ENCODE measurements around the gene CSF2. TPM values are rescaled to one million over a fixed set of nuclear protein-coding genes. Genes with fewer than 3 reads are reported as not detected.

Gene CSF2
- total and polyA plus RNA-seq, 12 donors = not detected

DNA sequence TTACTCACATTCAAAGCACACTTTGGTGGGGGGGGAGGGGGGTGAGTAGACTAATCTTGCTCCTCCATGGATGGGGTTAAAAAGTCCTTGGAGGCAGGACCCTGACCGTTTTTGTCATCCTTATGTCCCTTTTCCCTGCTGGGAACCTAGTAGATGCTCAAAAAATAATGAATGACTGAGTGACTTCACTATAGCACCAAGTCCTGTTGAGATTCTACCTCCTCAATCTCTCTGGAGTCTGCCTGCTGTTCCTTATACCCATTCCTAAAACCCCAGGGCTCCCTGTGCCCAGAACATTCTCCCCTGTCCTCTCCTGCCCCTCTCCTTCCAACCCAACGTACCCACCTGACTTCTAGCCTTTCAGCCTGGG is 2.3 kb upstream of the CSF2 start:
- Histone ChIP-seq H3K27ac (no peak overlapping the region), H3K4me3 (no peak overlapping the region), H3K9me3 (no peaks in the 10 kb centered on the region), H3K27me3 (no peaks in the 10 kb centered on the region), H3K36me3 (no peaks in the 10 kb centered on the region), H3K4me1 (peaks cover 0 to 8% (median 0%) of the 10 kb centered on the region in 9 donors)
- ATAC-seq (no peak), DNase-seq (no peak)
- intact Hi-C loops (cut with DNase I) = no loop called here
- TF ChIP-seq, protein P1, sequence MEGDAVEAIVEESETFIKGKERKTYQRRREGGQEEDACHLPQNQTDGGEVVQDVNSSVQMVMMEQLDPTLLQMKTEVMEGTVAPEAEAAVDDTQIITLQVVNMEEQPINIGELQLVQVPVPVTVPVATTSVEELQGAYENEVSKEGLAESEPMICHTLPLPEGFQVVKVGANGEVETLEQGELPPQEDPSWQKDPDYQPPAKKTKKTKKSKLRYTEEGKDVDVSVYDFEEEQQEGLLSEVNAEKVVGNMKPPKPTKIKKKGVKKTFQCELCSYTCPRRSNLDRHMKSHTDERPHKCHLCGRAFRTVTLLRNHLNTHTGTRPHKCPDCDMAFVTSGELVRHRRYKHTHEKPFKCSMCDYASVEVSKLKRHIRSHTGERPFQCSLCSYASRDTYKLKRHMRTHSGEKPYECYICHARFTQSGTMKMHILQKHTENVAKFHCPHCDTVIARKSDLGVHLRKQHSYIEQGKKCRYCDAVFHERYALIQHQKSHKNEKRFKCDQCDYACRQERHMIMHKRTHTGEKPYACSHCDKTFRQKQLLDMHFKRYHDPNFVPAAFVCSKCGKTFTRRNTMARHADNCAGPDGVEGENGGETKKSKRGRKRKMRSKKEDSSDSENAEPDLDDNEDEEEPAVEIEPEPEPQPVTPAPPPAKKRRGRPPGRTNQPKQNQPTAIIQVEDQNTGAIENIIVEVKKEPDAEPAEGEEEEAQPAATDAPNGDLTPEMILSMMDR (IDR thresholded peaks at IDR 0.05) = no peak
- WGBS, 2 donors = 78 to 88% methylated on average over 2 of the region's 2 CpGs

DNA sequence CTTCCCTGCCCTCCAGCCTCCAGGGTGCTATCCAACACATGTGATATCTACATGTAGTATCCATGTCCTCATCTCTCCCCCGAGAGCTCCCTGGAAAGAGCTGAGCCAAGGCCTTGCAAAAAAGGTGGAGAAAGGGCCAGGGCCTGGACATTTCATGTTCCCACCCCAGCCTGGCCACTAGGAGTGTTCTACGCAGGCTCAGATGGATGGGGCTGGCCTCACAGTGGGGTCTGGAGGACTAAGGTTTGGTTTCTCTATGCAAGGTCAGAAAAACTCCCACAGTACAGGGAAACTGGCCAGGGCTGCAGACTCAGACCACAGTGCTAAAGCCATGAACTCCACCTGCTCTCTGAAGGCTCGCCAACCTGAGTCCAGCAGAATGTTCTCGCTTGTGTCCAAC is 1.5 kb upstream of the CSF2 start:
- Histone ChIP-seq H3K9me3 (no peaks in the 10 kb centered on the region), H3K27me3 (no peaks in the 10 kb centered on the region), H3K4me3 (no peak overlapping the region), H3K27ac (no peak overlapping the region), H3K36me3 (no peaks in the 10 kb centered on the region), H3K4me1 (peaks cover 0 to 8% (median 0%) of the 10 kb centered on the region in 9 donors)
- 92 to 95% methylated on average over 4 of the region's 4 CpGs for WGBS, 2 donors
- no peak for ATAC-seq
- TF ChIP-seq, protein P1 (IDR thresholded peaks at IDR 0.05) = no peak
- DNase-seq = no peak
- intact Hi-C loops (cut with DNase I) = no loop called here

DNA sequence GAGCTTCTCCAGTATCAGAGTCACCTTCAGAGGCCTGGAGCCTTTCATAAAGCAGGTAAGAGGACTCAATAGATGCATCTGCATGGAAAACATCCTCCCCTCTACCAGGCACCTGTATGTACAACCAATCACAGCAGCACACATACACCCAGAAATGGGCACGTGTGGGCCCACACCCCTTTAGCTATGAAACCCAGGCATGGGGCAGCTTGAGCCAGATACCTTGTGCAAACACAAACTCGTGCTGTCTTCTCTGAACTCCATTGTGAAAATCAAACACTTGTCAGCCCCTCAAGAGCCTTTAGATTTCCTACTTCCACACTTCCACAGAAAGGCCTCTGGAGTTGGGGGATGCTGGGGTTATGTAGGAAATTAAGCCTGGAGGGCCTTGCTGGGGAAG is 1.1 kb upstream of the CSF2 start:
- Histone ChIP-seq H3K36me3 (no peaks in the 10 kb centered on the region), H3K9me3 (no peaks in the 10 kb centered on the region), H3K27ac (no peak overlapping the region), H3K4me3 (no peak overlapping the region), H3K27me3 (no peaks in the 10 kb centered on the region), H3K4me1 (peaks cover 0 to 8% (median 0%) of the 10 kb centered on the region in 9 donors)
- intact Hi-C loops (cut with DNase I) = no loop called here
- no peak for ATAC-seq
- WGBS, 2 donors = 90 to 91% methylated on average over 2 of the region's 2 CpGs
- no peak for DNase-seq
- TF ChIP-seq, protein P1 (IDR thresholded peaks at IDR 0.05) = no peak

DNA sequence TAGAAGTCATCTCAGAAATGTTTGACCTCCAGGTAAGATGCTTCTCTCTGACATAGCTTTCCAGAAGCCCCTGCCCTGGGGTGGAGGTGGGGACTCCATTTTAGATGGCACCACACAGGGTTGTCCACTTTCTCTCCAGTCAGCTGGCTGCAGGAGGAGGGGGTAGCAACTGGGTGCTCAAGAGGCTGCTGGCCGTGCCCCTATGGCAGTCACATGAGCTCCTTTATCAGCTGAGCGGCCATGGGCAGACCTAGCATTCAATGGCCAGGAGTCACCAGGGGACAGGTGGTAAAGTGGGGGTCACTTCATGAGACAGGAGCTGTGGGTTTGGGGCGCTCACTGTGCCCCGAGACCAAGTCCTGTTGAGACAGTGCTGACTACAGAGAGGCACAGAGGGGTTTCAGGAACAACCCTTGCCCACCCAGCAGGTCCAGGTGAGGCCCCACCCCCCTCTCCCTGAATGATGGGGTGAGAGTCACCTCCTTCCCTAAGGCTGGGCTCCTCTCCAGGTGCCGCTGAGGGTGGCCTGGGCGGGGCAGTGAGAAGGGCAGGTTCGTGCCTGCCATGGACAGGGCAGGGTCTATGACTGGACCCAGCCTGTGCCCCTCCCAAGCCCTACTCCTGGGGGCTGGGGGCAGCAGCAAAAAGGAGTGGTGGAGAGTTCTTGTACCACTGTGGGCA is 642 bp downstream of the CSF2 start:
- Histone ChIP-seq H3K4me1 (peaks cover 0 to 8% (median 0%) of the 10 kb centered on the region in 9 donors), H3K9me3 (no peaks in the 10 kb centered on the region), H3K27me3 (no peaks in the 10 kb centered on the region), H3K27ac (no peak overlapping the region), H3K36me3 (no peaks in the 10 kb centered on the region), H3K4me3 (no peak overlapping the region)
- intact Hi-C loops (cut with DNase I) = no loop called here
- TF ChIP-seq, protein P1 (IDR thresholded peaks at IDR 0.05) = no peak
- 89 to 93% methylated on average over 7 of the region's 7 CpGs for WGBS, 2 donors
- ATAC-seq = no peak
- DNase-seq = no peak

Data from heart right ventricle (tissue), 16 donors.